Chondrocyte (in vitro differentiated cells): ENCODE results near the gene LHX5. TPM values are rescaled to one million over a fixed set of nuclear protein-coding genes. Genes with fewer than 3 reads are reported as not detected.
"Not testable (repeated sequence)": the region's sequence is repeated elsewhere in the genome, so short reads cannot be mapped to it uniquely, and the experiment has no call there.

ENCODE experiments used
- DNase-seq: peaks from one replicate; pipeline ENCODE4 v3.0.0; 2021; ENCODE audit warnings: mixed read lengths, low spot score
- H3K27ac Mint-ChIP-seq: one replicate; pipeline ENCODE4 v1.8.0; 2021; ENCODE audit warnings: mild to moderate bottlenecking, moderate library complexity, mixed read lengths; ENCODE audit not compliant: unreplicated experiment
- H3K27me3 Mint-ChIP-seq: 2 replicates; pipeline ENCODE4 v1.8.0; 2021; ENCODE audit warnings: low read depth, mixed read lengths
- H3K36me3 Mint-ChIP-seq: 2 replicates; pipeline ENCODE4 v1.8.0; 2021; ENCODE audit warnings: low read depth, mixed read lengths
- H3K4me1 Mint-ChIP-seq: 2 replicates; pipeline ENCODE4 v1.8.0; 2021; ENCODE audit warnings: low read depth, mild to moderate bottlenecking, mixed read lengths
- H3K4me3 Mint-ChIP-seq: one replicate; pipeline ENCODE4 v1.8.0; 2021; ENCODE audit warnings: mild to moderate bottlenecking, moderate library complexity, mixed read lengths; ENCODE audit not compliant: unreplicated experiment
- H3K9me3 Mint-ChIP-seq: 2 replicates; pipeline ENCODE4 v1.8.0; 2021; ENCODE audit warnings: low read depth, mixed read lengths
- CTCF ChIP-seq: fragments of 200-600 bp; sonication (generic); IDR thresholded peaks from 2 replicates; pipeline ENCODE4 v1.5.0; 2021; ENCODE audit warnings: antibody characterized with exemption, mild to moderate bottlenecking, moderate library complexity
- total RNA-seq: library from RNA; stranded (reverse); gene quantifications from 3 replicates; pipeline ENCODE4 v1.2.1, GENCODE V29; 2021

Gene LHX5
- total RNA-seq, 1 donor from 2014 or later: not detected

GRCh38 chr12:113498490-113498889 lies 26.8 kb upstream of the LHX5 start:
- H3K36me3 Mint-ChIP-seq: no peaks in the 10 kb centered on the region
- H3K9me3 Mint-ChIP-seq: peaks cover 4% of the 10 kb centered on the region
- no peaks in the 10 kb centered on the region for H3K4me1 Mint-ChIP-seq
- H3K4me3 Mint-ChIP-seq: no peak overlapping the region
- no peak for DNase-seq
- TF ChIP-seq CTCF: no peak
- no peak overlapping the region for H3K27ac Mint-ChIP-seq
- H3K27me3 Mint-ChIP-seq: peaks cover 35% of the 10 kb centered on the region

- Mint-ChIP-seq H3K36me3 (no peaks in the 10 kb centered on the region), H3K27me3 (peaks cover 41% of the 10 kb centered on the region), H3K4me3 (no peak overlapping the region), H3K4me1 (no peaks in the 10 kb centered on the region), H3K9me3 (peaks cover 3% of the 10 kb centered on the region), H3K27ac (no peak overlapping the region)
- no peak for TF ChIP-seq CTCF
- DNase-seq: no peak
Observed at GRCh38 chr12:113497693-113498092, 26.0 kb upstream of the LHX5 start.

- H3K4me1 Mint-ChIP-seq: not testable (repeated sequence)
Observed at GRCh38 chr12:113495941-113496340, 24.3 kb upstream of the LHX5 start.

GRCh38 chr12:113488322-113488721 lies 16.7 kb upstream of the LHX5 start:
- TF ChIP-seq CTCF: no peak
- H3K36me3 Mint-ChIP-seq: no peaks in the 10 kb centered on the region
- H3K9me3 Mint-ChIP-seq: no peaks in the 10 kb centered on the region
- no peak for DNase-seq
- H3K27ac Mint-ChIP-seq: no peak overlapping the region
- H3K27me3 Mint-ChIP-seq: peaks cover 61% of the 10 kb centered on the region
- H3K4me3 Mint-ChIP-seq: no peak overlapping the region
- no peaks in the 10 kb centered on the region for H3K4me1 Mint-ChIP-seq

More at GRCh38 chr12:113495941-113496340, 24.3 kb upstream of the LHX5 start:
- H3K27ac Mint-ChIP-seq, H3K9me3 Mint-ChIP-seq, H3K36me3 Mint-ChIP-seq, DNase-seq, H3K4me3 Mint-ChIP-seq: not testable (repeated sequence)
- H3K27me3 Mint-ChIP-seq: peaks cover 33% of the 10 kb centered on the region

GRCh38 chr12:113486722-113487121 lies 15.1 kb upstream of the LHX5 start:
- no peak for DNase-seq
- Mint-ChIP-seq H3K4me1 (no peaks in the 10 kb centered on the region), H3K36me3 (no peaks in the 10 kb centered on the region), H3K9me3 (no peaks in the 10 kb centered on the region), H3K4me3 (no peak overlapping the region), H3K27ac (no peak overlapping the region), H3K27me3 (peaks cover 69% of the 10 kb centered on the region)
- no peak for TF ChIP-seq CTCF

- peaks cover 76% of the 10 kb centered on the region for H3K27me3 Mint-ChIP-seq
- no peaks in the 10 kb centered on the region for H3K9me3 Mint-ChIP-seq
Observed at GRCh38 chr12:113485330-113485729, 13.7 kb upstream of the LHX5 start.

More at GRCh38 chr12:113485330-113485729, 13.7 kb upstream of the LHX5 start:
- Mint-ChIP-seq H3K36me3 (no peaks in the 10 kb centered on the region), H3K4me1 (no peaks in the 10 kb centered on the region), H3K4me3 (no peak overlapping the region), H3K27ac (no peak overlapping the region)
- DNase-seq: no peak
- no peak for TF ChIP-seq CTCF
